Measurements from ENCODE around the gene ZNF490. TPM values are rescaled to one million over a fixed set of nuclear protein-coding genes. Genes with fewer than 3 reads are reported as not detected.
A peak's percentile ranks its signal among the peaks of the same experiment; 100 is the strongest.
"Not testable (repeated sequence)": the region's sequence is repeated elsewhere in the genome, so short reads cannot be mapped to it uniquely, and the experiment has no call there.

Gene ZNF490
- total RNA-seq = 5.6 TPM

DNA sequence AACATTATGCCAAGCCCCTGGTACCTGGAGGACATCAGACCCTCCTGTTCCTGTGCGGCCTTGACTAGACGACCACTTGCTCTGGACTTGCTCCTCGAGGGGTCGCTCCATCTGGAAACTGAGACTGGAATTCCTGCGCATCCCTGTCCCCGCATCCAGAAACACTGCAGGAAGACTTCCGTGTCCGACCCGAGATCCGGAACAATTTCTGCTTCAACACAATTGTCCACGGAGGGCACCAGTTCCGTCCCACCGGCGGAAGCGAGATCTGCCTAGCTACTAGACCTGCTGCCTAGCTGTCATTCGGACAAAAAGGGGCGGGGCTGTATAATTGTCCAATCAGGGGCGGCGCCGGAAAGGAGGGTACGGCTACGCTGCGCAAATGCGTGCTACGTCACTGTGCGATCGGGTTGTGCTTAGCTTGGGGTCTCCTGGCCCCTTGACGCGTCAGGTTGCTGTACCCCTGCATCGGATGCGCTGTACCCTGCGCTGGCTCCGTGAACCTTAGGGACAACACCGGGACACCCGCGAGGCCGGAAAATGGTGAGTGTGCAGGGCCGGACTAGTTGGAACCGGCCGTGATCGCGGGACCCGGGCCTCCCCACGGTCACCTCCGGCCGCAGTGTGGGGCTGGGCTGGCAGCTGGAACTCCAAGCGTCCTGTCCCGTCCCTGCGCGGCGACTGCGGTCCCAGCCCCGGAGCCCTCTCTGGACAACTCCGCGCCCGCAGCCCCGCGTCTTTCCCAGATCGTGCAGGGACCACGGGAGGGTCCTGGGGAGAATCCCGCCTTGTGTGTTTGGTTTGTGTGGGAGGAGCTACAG, at the start of gene ZNF490, which contains the start of gene ZNF791:
ZNF490 (minus strand) TSS at position 274 of the 821 bp plus-strand sequence; CDS start at position 141, 133 bp downstream.
ZNF791 (plus strand) TSS at position 381 of the 821 bp plus-strand sequence; CDS start at position 541, 160 bp downstream.
- Histone ChIP-seq H3K4me3 (ENCODE audit: low read length) (peak within 1 kb of the TSS; percentile 96), H3K27me3 (ENCODE audit: insufficient read depth, low read length) (no peaks in the 10 kb centered on the region), H3K4me1 (ENCODE audit: insufficient read depth, low read length) (peaks cover 66% of the 10 kb centered on the region), H3K9me3 (ENCODE audit: low read depth, low read length) (no peaks in the 10 kb centered on the region)

DNA sequence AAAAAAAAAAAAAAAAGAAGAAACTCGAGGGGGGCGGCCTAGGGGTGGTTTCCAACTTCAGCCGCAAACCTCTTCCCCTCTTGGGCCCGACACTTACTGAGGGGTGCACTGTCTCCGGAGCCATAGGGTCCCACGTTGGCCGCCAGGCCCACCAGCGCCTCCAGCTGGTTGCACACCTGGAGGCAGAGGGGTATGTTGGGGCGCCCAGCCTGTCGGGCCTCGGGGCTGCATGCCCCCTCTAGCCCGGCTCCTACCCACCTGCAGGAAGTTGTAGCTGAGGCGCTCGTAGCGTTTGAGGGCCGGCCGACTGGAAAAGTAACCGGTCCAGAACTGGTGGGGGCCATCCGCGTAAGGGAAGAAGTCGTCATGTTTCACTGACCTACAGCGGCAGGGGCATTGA, 47.4 kb upstream of the ZNF490 start:
- Histone ChIP-seq H3K4me3 (ENCODE audit: low read length) (no peak overlapping the region), H3K27me3 (ENCODE audit: insufficient read depth, low read length) (no peaks in the 10 kb centered on the region), H3K4me1 (ENCODE audit: insufficient read depth, low read length) (no peaks in the 10 kb centered on the region), H3K9me3 (ENCODE audit: low read depth, low read length) (no peaks in the 10 kb centered on the region)

DNA sequence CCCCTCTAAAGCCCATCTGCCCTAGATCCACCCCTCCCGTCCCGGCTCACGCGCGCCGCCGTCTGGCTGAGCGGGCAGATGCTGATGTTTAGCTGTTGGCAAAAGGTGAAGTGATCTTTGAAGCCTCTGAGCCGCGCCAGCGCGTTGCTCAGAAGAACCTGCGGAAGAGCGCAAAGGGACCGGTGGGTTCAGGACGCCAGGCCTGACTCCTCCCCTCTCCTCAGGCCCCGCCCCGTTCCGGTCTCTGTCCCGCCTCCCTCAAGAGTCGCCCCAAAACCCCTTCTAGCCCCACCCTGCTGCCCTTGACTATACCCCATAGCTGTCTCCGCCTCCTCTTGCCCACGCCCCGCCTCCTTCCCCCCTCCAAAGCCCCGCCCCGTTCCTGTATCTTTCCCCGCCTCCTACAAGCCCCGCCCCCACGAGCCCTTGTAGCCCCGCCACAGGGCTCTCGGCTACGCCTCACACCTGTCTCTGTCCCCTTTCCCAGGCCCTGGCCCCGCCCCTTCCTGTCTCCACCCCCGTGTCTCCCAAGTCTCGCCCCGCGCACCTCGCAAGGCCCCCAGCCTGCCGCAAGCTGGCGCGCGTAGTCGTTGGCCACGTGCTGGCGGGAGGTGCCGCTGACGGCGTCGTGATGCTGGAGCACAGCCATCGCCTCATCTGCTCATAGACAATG, 46.4 kb upstream of the ZNF490 start:
- Histone ChIP-seq H3K9me3 (ENCODE audit: low read depth, low read length) (no peaks in the 10 kb centered on the region), H3K4me1 (ENCODE audit: insufficient read depth, low read length) (no peaks in the 10 kb centered on the region), H3K4me3 (ENCODE audit: low read length) (no peak overlapping the region), H3K27me3 (ENCODE audit: insufficient read depth, low read length) (no peaks in the 10 kb centered on the region)

DNA sequence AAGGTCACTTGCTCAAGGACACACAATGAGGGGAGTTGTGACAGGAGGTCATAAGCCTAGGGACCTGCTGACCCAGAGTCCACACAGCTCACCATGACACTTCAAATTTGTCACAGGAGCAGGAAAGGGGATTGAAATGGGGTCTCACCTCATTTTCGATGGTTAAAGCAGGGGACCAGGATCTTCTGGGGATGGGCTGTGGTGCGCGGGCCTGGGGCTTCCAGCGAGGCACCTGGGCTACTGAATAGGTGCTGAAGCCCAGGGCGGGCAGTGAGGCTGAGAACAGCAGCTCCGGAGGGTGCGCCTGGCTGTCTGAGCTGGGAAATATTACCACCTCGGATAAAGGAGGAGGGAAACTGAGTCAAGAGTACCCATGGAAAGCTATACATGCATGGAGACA, 44.9 kb upstream of the ZNF490 start:
- H3K9me3 ChIP-seq (ENCODE audit: low read depth, low read length) = no peaks in the 10 kb centered on the region
- H3K4me1 ChIP-seq (ENCODE audit: insufficient read depth, low read length) = no peaks in the 10 kb centered on the region
- no peak overlapping the region for H3K4me3 ChIP-seq (ENCODE audit: low read length)
- H3K27me3 ChIP-seq (ENCODE audit: insufficient read depth, low read length) = no peaks in the 10 kb centered on the region

DNA sequence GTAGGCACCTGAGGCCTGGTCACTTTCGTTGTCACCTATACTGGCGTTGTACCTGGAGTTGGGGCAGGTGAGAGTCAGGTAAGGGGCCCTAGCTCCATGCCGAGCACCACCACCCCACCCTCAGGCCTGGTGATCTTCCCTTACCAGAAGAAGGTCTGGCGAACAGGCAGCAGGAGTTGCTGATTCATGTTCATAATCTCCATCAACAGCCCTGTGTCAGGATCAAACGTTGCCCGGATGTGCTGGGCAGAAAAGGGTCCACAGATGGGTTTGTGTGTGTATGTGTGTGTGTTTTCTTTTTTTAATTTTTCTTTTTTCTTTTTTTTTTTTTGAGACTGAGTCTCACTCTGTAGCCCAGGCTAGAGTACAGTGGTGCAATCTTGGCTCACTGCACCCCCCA, 41.6 kb upstream of the ZNF490 start:
- no peak overlapping the region for H3K4me3 ChIP-seq (ENCODE audit: low read length)
- no peaks in the 10 kb centered on the region for H3K27me3 ChIP-seq (ENCODE audit: insufficient read depth, low read length)
- peaks cover 5% of the 10 kb centered on the region for H3K4me1 ChIP-seq (ENCODE audit: insufficient read depth, low read length)
- no peaks in the 10 kb centered on the region for H3K9me3 ChIP-seq (ENCODE audit: low read depth, low read length)

DNA sequence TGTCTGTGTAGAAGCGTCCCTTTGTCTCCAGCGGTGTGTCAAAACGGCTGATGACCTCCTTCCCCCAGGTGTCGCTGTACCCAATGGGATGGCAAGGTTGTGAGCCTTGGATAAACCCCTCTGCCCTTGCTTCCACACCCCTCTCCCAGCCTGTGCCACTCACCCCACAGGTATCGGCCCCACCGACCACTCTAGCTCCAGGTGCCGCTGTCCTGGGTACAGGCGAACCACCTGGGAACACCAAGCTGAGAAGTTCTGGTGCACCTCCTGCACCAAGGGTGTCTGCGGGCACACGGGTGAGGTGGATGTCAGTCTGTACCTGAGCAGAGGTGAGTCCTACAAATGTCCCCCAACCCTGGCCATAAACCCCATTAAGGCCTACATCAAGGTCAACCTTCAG, 39.3 kb upstream of the ZNF490 start:
- Histone ChIP-seq H3K4me3 (ENCODE audit: low read length) (no peak overlapping the region), H3K9me3 (ENCODE audit: low read depth, low read length) (no peaks in the 10 kb centered on the region), H3K27me3 (ENCODE audit: insufficient read depth, low read length) (no peaks in the 10 kb centered on the region), H3K4me1 (ENCODE audit: insufficient read depth, low read length) (peaks cover 5% of the 10 kb centered on the region)

DNA sequence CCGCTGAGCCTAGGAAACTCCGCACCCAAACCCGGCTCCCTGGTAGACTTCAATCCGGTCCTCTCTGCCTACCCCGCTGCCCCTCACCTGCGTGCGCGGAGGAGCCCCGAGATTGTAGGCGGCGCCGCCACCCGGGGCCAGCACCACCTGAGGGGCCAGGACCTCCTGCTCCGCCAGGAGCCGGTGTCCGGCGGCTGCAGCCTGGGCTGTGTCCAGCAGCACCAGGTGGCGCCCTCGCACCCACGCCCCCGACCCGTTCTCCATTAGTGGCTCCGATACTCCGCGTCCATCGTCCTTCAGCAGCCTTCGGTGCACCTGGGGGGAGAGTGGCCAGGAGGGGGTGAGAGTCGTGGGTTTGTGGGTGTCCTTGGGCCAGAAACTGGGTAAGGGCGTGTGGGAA, 37.5 kb upstream of the ZNF490 start:
- H3K27me3 ChIP-seq (ENCODE audit: insufficient read depth, low read length) = no peaks in the 10 kb centered on the region
- peaks cover 5% of the 10 kb centered on the region for H3K4me1 ChIP-seq (ENCODE audit: insufficient read depth, low read length)
- H3K4me3 ChIP-seq (ENCODE audit: low read length) = no peak overlapping the region
- H3K9me3 ChIP-seq (ENCODE audit: low read depth, low read length) = no peaks in the 10 kb centered on the region

DNA sequence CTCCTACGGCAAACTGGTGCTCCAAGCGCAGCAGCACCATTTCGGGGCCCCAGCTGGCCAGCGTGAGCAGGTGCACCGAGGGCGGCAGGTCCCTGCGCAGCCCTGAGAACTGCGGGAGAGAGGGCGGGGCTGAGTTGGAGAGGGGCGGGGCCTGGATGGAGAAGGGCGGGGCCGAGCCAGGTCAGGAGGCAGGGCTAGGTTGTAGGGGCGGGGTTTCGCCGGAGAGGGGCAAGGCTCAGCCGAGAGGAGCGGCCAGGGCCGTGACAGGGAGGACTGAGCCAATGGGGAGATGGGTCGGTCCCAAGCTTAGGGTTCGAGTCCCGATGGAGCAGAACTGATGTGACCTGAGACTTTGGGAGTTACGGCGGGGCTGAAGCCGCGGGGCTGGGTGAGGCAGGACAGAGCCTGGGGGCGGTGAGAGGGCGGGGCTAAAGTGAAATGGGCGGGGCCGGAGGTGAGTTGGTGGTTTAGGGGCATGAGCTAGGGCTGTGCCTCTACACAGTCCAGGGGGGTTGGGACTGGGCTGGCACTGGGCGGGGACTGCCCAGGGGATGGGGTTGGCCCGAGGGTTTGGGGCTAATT, 37.0 kb upstream of the ZNF490 start:
- Histone ChIP-seq H3K9me3 (ENCODE audit: low read depth, low read length) (no peaks in the 10 kb centered on the region), H3K4me1 (ENCODE audit: insufficient read depth, low read length) (peaks cover 5% of the 10 kb centered on the region), H3K4me3 (ENCODE audit: low read length) (no peak overlapping the region), H3K27me3 (ENCODE audit: insufficient read depth, low read length) (no peaks in the 10 kb centered on the region)

DNA sequence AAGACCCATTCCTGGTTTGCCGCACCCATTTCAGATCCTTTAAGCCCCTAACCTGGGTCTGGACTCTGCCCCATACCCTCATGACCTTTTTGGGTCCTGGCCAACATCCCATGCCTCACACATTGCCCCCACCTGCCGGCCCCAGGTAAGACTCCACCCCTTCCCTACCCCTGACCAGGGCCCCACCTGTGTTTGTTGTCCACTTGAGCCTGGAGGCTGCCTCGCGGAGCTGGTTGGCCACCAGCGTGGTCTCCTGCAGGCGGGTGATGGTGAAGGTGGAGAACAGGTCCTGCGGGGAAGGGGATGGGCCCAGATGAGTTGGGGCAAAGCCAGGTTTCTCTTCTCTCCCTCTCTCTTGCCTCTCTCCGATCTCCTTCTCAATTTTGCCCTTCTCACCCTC, 36.4 kb upstream of the ZNF490 start:
- H3K27me3 ChIP-seq (ENCODE audit: insufficient read depth, low read length) = no peaks in the 10 kb centered on the region

DNA sequence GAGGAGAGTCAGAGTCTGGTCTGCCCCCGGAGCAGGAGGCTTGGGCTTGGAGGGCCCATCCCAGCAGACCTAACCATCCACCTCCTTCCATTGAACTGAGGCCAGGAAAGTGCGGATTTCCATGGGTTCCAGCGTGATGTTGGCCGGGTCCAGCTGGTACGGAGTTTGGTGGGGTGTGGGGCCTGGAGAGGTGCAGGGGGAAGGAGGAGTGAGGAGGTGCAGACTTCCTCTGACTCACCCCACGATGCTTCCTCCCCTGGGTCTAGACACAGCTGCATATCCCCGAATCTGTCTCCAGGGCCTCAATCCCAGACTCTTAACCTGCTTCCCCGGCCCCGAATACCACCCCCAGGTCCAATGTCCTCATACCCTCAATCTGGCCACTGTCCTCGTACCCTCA, 35.9 kb upstream of the ZNF490 start:
- no peaks in the 10 kb centered on the region for H3K27me3 ChIP-seq (ENCODE audit: insufficient read depth, low read length)
- peaks cover 5% of the 10 kb centered on the region for H3K4me1 ChIP-seq (ENCODE audit: insufficient read depth, low read length)
- no peak overlapping the region for H3K4me3 ChIP-seq (ENCODE audit: low read length)

More for the DNA sequence above, 36.4 kb upstream of the ZNF490 start:
- no peaks in the 10 kb centered on the region for H3K9me3 ChIP-seq (ENCODE audit: low read depth, low read length)
- H3K4me1 ChIP-seq (ENCODE audit: insufficient read depth, low read length) = peaks cover 5% of the 10 kb centered on the region
- no peak overlapping the region for H3K4me3 ChIP-seq (ENCODE audit: low read length)

DNA sequence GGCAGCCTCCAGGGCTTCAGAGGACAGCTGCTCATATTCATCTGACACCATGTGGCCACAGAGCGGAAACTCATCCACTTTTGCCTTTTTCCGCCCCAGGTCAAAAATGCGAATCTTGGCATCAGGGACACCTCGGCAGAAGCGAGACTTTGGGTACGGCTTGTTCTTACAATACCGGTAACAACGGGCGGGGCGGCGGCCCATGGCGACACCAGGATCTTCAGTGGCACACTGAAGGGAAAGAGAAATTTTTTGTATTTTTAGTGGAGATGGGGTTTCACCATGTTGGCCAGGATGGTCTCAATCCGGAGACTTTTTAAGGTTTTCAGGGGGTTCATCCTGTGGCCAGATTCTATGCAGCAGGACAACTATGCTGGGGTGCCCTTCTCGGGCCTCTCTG, 33.1 kb upstream of the ZNF490 start:
- H3K4me1 ChIP-seq (ENCODE audit: insufficient read depth, low read length) = peaks cover 17% of the 10 kb centered on the region
- H3K27me3 ChIP-seq (ENCODE audit: insufficient read depth, low read length); H3K9me3 ChIP-seq (ENCODE audit: low read depth, low read length); H3K4me3 ChIP-seq (ENCODE audit: low read length): not testable (repeated sequence)

More for the DNA sequence above, 35.9 kb upstream of the ZNF490 start:
- no peaks in the 10 kb centered on the region for H3K9me3 ChIP-seq (ENCODE audit: low read depth, low read length)

DNA sequence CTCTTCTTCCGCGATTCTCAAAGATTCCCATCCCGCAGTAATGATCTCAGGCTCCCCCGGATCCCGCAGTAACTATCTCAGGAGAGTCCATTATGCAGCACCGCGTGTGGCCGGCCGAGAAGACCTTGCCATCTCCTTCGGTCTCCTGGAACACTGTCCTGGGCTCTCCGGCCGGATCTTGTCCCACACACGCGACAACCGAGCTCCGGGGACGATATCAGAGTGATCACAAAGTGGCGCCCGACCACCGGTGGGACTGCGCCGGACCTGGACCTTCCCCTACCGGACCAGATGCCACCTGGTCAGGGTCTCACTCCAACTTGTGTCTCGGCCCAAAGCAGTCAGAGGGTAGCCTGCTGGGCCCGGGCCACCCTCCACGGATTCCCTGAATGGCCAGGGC, 31.9 kb upstream of the ZNF490 start:
- no peaks in the 10 kb centered on the region for H3K9me3 ChIP-seq (ENCODE audit: low read depth, low read length)
- no peaks in the 10 kb centered on the region for H3K27me3 ChIP-seq (ENCODE audit: insufficient read depth, low read length)
- H3K4me1 ChIP-seq (ENCODE audit: insufficient read depth, low read length) = peaks cover 11% of the 10 kb centered on the region
- H3K4me3 ChIP-seq (ENCODE audit: low read length) = no peak overlapping the region

DNA sequence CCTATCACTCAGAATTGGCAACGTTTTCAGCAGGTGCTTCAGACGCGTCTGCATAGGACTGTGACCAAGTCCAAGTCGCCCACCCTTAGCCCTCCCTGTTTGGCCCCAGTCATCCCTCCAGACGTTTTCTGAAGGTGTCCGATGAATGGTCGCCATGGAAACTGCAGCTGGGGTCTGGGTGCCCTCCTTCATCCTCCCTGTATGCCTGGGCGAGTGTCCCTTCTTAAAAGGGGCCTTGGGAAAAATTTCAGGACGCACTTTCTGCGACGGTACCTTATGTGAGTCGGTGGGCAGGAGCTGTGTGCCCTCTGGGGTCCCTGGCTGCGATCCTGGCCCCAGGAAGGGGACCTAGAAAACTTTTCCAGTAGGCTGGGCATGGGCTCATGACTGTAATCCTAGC, 30.8 kb upstream of the ZNF490 start:
- H3K27me3 ChIP-seq (ENCODE audit: insufficient read depth, low read length) = no peaks in the 10 kb centered on the region
- H3K4me3 ChIP-seq (ENCODE audit: low read length) = no peak overlapping the region
- H3K4me1 ChIP-seq (ENCODE audit: insufficient read depth, low read length) = peaks cover 11% of the 10 kb centered on the region
- H3K9me3 ChIP-seq (ENCODE audit: low read depth, low read length) = no peaks in the 10 kb centered on the region

DNA sequence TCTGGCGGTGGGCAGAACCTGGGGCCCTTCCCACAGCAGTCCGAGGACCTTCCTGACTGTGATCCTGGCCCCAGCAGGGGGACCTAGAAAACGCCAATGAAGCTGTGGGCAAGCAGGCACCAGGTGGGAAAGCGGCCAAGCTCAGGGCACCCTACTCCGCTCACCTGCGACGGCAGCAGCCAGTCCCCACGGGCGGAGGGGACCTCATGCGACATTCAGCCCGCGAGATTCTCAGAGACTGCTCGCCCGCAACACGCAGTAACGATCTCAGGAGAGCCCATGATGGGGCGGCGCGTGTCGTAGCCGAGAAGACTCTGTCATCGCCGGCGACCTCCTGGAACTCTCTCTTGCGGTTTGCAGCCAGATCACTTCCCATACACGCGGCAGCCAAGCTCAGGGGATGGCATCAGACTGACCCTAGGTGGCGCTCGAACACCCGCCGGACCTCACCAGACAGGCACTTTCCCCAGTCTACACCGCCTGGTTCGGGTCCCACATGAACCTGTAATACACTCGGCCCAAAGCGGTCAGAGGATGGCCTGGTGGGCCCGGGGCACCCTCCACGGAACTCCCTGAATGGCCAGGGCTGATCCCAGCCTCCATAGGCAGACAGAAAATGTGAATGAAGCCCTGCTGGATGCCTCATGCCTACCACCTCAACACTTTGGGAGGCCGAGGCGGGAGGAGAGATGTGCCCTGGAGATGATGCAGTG, 29.4 kb upstream of the ZNF490 start:
- no peaks in the 10 kb centered on the region for H3K27me3 ChIP-seq (ENCODE audit: insufficient read depth, low read length)
- H3K9me3 ChIP-seq (ENCODE audit: low read depth, low read length) = no peaks in the 10 kb centered on the region
- peaks cover 11% of the 10 kb centered on the region for H3K4me1 ChIP-seq (ENCODE audit: insufficient read depth, low read length)
- no peak overlapping the region for H3K4me3 ChIP-seq (ENCODE audit: low read length)
